Stimulated activated naive CD8-positive, alpha-beta T cell treated with anti-CD3 and anti-CD28 coated beads, Interleukin-15, Interleukin-2, amounts not matched to agents 100 ng/mL and 50 ng/mL, for 24 hours (primary cell): ENCODE measurements around the gene GNL1.
"Not testable (repeated sequence)": the region's sequence is repeated elsewhere in the genome, so short reads cannot be mapped to it uniquely, and the experiment has no call there.

ENCODE experiments used
- H3K27ac Mint-ChIP-seq: one replicate; pipeline ENCODE4 v1.8.0; 2021; ENCODE audit warnings: mild to moderate bottlenecking, mixed read lengths
- H3K27me3 Mint-ChIP-seq: one replicate; pipeline ENCODE4 v1.8.0; 2021; ENCODE audit warnings: mixed read lengths
- H3K36me3 Mint-ChIP-seq: one replicate; pipeline ENCODE4 v1.8.0; 2021; ENCODE audit warnings: low read depth, mixed read lengths
- H3K4me1 Mint-ChIP-seq: one replicate; pipeline ENCODE4 v1.8.0; 2021; ENCODE audit warnings: low read depth, mixed read lengths
- H3K4me3 Mint-ChIP-seq: one replicate; pipeline ENCODE4 v1.8.0; 2021; ENCODE audit warnings: mild to moderate bottlenecking, mixed read lengths
- H3K9me3 Mint-ChIP-seq: one replicate; pipeline ENCODE4 v1.8.0; 2021; ENCODE audit warnings: mixed read lengths

Gene GNL1

DNA sequence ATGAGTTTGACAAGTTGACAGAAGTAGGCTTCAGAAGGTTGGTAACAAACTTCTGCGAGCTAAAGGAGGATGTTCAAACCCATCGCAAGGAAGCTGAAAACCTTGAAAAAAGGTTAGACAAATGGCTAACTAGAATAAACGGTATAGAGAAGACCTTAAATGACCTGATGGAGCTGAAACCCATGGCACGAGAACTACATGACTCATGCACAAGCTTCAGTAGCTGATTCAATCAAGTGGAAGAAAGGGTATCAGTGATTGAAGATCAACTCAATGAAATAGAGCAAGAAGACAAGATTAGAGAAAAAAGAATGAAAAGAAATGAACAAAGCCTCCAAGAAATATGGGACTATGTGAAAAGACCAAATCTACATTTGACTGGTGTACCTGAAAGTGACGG is 34.3 kb downstream of the GNL1 start:
- Mint-ChIP-seq H3K9me3 (peaks cover 31% of the 10 kb centered on the region), H3K4me3 (peak overlapping the region; percentile 10), H3K36me3 (peaks cover 61% of the 10 kb centered on the region), H3K4me1 (peaks cover 75% of the 10 kb centered on the region), H3K27ac (peak overlapping the region; percentile 89)
- H3K27me3 Mint-ChIP-seq: not testable (repeated sequence)

DNA sequence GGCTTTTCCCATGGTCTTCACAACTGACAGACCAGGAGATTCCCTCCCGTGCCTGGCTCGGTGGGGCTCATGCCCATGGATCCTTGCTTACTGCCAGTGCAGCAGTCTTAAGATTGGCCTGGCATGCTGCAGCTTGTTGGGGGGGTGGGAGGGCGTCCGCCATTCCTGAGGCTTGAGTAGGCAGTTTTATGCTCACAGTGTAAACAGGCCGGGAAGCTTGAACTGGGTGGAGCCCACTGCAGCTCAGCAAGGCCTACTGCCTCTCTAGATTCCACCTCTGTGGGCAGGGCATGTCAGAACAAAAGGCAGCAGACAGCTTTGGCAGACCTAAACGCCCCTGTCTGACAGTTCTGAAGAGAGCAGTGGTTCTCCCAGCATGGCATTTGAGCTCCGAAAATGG is 35.2 kb downstream of the GNL1 start:
- Mint-ChIP-seq H3K9me3 (peaks cover 31% of the 10 kb centered on the region), H3K36me3 (peaks cover 57% of the 10 kb centered on the region), H3K4me1 (peaks cover 74% of the 10 kb centered on the region)
- not testable (repeated sequence) for H3K4me3 Mint-ChIP-seq, H3K27ac Mint-ChIP-seq, H3K27me3 Mint-ChIP-seq

DNA sequence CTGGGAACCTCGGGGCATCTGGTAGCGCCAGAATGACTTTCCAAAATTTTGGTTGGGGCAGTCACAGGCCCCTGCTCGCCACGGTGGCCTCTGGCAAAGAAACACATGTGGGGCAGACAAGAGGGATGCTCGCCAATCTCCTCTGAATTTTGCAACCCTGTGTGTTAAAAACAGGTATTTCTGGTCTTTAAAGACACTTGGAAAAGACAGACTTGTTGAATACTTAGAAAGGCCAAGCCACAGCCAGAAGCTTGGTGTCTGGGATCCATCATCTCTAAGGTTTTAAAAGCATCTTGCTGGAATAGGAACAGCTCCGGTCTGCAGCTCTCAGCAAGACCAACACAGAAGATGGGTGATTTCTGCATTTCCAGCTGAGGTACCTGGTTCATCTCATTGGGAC is 35.8 kb downstream of the GNL1 start:
- Mint-ChIP-seq H3K27ac (no peak overlapping the region), H3K4me3 (no peak overlapping the region), H3K9me3 (peaks cover 31% of the 10 kb centered on the region), H3K4me1 (peaks cover 74% of the 10 kb centered on the region), H3K27me3 (no peaks in the 10 kb centered on the region), H3K36me3 (peaks cover 55% of the 10 kb centered on the region)

DNA sequence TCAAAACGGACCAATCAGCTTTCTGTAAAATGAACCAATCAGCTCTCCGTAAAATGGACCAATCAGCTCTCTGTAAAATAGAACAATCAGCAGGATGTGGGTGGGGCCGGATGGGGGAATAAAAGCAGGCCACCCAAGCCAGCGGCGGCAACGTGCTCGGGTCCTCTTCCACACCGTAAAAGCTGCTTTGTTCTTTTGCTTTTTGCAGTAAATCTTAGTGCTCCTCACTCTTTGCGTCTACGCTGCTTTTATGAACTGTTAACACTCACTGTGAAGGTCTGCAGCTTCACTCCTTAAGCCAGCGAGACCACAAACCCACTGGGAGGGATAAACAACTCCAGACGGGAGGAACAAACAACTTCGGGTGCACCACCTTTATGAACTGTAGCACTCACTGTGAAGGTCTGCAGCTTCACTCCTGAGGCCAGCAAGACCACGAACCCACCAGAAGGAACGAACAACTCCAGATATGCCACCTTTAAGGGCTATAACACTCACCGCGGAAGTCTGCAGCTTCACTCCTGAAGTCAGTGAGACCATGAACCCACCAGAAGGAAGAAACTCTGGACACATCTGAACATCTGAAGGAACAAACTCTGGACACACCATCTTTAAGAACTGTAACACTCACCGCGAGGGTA is 37.7 kb downstream of the GNL1 start:
- Mint-ChIP-seq H3K36me3 (peaks cover 41% of the 10 kb centered on the region), H3K4me3 (peak overlapping the region; percentile 32), H3K4me1 (peaks cover 75% of the 10 kb centered on the region), H3K27ac (peak overlapping the region; percentile 75), H3K9me3 (peaks cover 15% of the 10 kb centered on the region)
- not testable (repeated sequence) for H3K27me3 Mint-ChIP-seq

DNA sequence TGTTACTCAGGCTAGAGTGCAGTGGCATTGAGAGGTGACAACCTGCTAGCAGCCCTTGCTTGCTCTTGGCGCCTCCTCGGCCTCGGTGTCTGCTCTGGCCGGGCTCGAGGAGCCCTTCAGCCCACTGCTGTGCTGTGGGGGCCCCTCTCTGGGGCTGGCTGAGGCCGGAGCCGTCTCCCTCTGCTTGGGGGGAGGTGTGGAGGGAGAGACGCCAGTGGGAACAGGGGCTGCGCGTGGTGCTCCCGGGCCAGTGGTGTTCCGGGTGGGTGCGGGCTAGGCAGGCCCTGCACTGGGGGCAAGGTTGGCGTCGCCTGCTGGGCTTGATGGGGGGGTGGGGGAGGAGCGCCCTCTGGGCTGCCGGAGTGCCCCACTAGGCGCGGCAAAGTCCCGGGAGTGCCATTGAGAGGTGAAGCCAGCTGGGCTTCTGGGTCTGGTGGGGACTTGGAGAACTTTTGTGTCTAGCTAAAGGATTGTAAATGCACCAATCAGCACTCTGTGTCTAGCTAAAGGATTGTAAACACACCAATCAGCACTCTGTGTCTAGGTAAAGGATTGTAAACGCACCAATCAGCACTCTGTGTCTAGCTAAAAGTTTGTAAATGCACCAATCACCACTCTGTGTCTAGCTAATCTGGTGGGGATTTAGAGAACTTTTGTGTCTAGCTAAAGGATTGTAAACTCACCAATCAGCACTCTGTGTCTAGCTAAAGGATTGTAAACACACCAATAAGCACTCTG is 38.4 kb downstream of the GNL1 start:
- H3K9me3 Mint-ChIP-seq: peaks cover 10% of the 10 kb centered on the region
- H3K36me3 Mint-ChIP-seq: peaks cover 34% of the 10 kb centered on the region
- peak overlapping the region; percentile 75 for H3K27ac Mint-ChIP-seq
- not testable (repeated sequence) for H3K27me3 Mint-ChIP-seq
- peak overlapping the region; percentile 32 for H3K4me3 Mint-ChIP-seq
- peaks cover 71% of the 10 kb centered on the region for H3K4me1 Mint-ChIP-seq

DNA sequence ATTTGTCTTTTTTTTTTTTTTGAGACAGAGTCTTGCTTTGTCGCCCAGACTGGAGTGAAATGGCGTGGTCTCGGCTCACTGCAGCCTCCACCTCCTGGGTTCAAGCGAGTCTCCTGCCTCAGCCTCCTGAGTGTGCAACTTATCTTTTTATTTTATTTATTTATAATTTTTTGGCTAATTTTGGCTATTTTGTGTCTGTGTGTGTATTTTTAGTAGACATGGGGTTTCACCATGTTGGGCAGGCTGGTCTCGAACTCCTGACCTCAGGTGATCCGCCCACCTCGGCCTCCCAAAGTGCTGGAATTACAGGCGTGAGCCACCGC is 39.6 kb downstream of the GNL1 start:
- peaks cover 71% of the 10 kb centered on the region for H3K4me1 Mint-ChIP-seq
- H3K4me3 Mint-ChIP-seq: peak overlapping the region; percentile 86
- peaks cover 25% of the 10 kb centered on the region for H3K36me3 Mint-ChIP-seq
- H3K27me3 Mint-ChIP-seq, H3K9me3 Mint-ChIP-seq: not testable (repeated sequence)
- H3K27ac Mint-ChIP-seq: peak overlapping the region; percentile 94

DNA sequence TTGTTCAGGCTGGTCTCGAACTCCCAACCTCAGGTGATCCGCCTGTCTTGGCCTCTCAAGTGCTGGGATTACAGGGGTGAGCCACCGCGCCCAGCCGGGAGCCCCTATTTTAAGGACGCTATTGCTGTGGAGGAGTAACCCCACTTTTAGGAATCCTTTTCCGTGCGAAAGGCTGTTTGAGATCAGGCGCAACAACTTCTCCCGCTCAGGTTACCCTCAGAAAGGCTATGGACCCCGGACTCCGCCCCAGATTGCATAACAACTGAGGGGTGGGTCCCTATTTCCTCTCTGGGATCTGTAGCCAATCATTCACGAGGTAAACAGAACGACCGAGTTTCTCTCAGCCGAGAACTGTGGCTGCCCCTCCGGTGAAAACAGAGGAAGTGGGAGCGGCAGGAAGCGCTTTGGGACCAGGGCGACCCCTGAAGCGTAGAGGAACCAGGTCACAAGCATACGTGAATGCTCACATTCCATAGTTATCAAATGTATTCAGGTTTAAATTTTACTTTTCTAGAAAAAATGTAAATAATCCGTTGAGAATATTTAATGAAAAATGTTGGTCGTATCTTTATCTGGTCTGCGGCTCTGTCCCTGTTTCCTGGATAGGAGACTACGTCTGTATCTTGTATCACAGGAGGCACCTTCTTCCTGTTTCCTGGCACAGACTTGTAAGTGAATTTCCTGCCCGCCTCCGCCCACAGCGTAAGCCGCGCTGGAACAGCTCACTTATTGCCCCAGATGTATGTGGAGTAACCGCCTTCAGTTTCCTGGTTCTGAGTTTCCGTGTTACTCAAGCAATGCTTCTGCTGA is 40.1 kb downstream of the GNL1 start:
- peak overlapping the region; percentile 86 for H3K4me3 Mint-ChIP-seq
- peaks cover 25% of the 10 kb centered on the region for H3K36me3 Mint-ChIP-seq
- H3K27ac Mint-ChIP-seq: peak overlapping the region; percentile 94
- H3K27me3 Mint-ChIP-seq: no peaks in the 10 kb centered on the region
- H3K4me1 Mint-ChIP-seq: peaks cover 71% of the 10 kb centered on the region
- no peaks in the 10 kb centered on the region for H3K9me3 Mint-ChIP-seq

DNA sequence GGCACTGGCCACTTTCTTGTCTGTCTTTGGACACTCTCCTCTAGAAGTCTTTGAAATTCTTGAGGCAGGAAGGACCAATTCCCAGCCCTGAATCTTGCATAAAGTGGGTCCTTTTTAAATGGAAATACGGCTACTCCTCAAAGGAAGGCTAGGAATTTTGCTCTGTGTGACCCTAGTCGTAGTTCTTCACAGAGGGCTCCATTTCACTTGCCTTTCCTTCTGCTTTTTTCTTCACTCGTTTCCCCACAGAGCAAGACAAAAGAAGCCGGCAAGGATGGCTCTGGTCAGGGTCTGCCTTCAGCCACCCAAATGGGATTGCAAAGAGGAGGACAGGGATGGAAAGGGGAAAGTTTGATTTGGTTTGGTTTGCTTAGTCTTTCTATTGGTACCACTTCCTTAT is 41.2 kb downstream of the GNL1 start:
- peak overlapping the region; percentile 86 for H3K4me3 Mint-ChIP-seq
- peak overlapping the region; percentile 94 for H3K27ac Mint-ChIP-seq
- peaks cover 19% of the 10 kb centered on the region for H3K36me3 Mint-ChIP-seq
- peaks cover 77% of the 10 kb centered on the region for H3K4me1 Mint-ChIP-seq
- no peaks in the 10 kb centered on the region for H3K27me3 Mint-ChIP-seq
- H3K9me3 Mint-ChIP-seq: no peaks in the 10 kb centered on the region

DNA sequence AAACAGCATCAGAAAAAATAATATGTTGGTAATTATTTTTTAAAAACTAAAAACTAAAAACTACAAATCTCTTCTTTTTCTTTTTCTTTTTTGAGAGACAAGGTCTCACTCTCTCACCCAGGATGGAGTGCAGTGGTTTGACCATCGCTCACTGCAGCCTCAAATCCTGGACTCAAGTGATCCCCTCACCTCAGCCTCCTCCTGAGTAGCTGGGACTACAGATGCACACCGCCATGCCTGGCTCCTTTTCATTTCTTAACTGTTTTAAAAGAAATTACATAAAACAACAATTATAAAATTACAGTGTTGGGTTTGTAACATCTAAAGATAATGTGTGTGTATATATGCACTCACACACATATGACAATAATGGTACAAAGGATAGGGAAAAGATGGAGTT is 42.8 kb downstream of the GNL1 start:
- Mint-ChIP-seq H3K36me3 (peaks cover 7% of the 10 kb centered on the region), H3K4me1 (peaks cover 79% of the 10 kb centered on the region), H3K27me3 (no peaks in the 10 kb centered on the region), H3K9me3 (no peaks in the 10 kb centered on the region), H3K4me3 (no peak overlapping the region), H3K27ac (no peak overlapping the region)

DNA sequence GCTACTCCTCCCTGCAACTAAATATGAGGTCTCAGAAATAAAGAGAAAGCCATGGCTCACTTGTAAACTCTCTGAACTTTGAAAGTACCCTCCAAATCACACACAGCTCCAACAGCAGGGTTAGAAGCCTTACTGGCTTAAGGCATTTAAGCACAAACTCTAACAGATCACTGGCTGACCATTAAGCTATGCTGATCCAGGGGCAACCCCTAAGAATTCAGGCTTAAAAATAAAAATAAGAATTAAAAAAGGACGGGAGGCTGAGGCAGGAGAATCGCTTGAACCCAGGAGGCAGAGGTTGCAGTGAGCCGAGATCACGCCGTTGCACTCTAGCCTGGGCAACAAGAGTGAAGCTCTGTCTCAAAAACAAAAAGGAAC is 45.1 kb downstream of the GNL1 start:
- Mint-ChIP-seq H3K4me3 (peak overlapping the region; percentile 50), H3K4me1 (peaks cover 85% of the 10 kb centered on the region), H3K36me3 (peaks cover 4% of the 10 kb centered on the region), H3K9me3 (no peaks in the 10 kb centered on the region), H3K27me3 (no peaks in the 10 kb centered on the region), H3K27ac (peak overlapping the region; percentile 86)

DNA sequence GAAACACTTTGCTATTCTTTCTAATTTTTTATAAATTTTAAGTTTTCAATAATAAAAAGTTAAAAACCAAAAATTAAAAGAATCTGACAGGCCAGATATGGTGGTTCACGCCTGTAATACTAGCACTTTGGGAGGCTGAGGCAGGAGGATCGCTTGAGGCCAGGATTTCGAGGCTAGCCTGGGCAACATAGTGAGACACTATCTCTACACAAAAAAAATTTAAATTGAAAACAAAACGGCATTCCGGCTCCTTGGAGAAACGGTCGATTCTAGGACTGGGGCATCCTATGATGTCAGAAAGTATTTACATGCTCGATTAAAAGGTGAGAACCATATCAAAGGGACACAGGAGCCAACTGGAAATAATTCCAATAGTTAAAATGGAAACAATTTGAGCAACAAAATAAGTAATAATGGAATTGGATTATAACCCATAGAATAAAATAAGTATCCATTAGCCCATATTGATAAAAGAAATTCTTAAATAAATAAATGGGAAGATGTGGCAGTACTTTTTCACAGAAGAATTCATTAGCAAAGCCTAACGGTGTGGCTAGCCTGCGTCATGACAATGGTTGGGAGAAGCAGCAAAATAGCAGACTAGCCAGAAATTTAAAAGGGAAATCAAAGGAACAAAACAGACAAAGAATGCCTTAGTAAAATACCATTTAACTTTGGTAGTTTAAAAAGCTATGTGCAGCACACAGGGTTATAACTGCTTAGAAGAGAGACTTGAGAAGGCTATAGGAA is 45.7 kb downstream of the GNL1 start:
- Mint-ChIP-seq H3K27me3 (no peaks in the 10 kb centered on the region), H3K4me1 (peaks cover 86% of the 10 kb centered on the region), H3K9me3 (no peaks in the 10 kb centered on the region), H3K4me3 (peak overlapping the region; percentile 50), H3K36me3 (peaks cover 4% of the 10 kb centered on the region), H3K27ac (peak overlapping the region; percentile 86)

DNA sequence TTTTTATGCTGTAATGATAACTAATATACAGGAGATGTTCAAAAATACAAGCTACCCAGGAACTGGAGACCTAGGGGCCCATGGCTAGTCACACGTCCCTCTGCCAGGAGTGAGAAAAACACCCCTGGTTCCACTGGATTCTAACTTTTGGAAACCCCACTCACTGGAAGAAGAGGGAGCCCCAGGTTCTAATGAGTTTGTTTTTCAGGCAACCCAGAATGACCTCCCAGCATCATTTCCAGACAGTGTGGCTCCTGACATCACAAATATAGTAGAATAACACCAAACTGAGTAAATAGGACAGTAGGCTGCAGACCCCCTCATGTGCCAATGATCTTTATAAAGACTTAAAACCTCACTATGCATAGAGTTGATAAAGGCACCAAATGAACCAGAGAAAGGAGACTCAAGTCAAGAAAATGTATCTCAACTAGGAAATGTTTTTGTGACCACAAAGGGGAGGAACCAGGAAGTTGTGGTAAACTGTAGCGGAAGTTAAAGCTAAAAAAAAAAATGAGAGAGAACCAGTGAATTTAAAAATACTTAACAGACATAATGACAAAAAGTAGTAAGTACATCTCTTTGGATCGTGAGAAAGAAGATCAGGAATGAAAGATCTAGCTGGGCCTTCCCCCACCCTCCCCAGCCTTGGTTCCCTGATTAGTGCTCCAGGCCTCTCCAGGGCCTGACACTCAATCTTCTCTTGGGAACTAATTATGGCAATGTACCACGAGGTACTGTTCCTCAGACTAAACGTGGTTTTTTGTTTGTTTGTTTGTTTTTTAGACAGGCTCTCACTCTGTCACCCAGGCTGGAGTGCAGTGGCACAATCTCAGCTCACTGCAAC is 47.2 kb downstream of the GNL1 start:
- H3K9me3 Mint-ChIP-seq: no peaks in the 10 kb centered on the region
- H3K36me3 Mint-ChIP-seq: peaks cover 4% of the 10 kb centered on the region
- peak overlapping the region; percentile 91 for H3K27ac Mint-ChIP-seq
- H3K4me3 Mint-ChIP-seq: peak overlapping the region; percentile 67
- peaks cover 73% of the 10 kb centered on the region for H3K4me1 Mint-ChIP-seq
- no peaks in the 10 kb centered on the region for H3K27me3 Mint-ChIP-seq

DNA sequence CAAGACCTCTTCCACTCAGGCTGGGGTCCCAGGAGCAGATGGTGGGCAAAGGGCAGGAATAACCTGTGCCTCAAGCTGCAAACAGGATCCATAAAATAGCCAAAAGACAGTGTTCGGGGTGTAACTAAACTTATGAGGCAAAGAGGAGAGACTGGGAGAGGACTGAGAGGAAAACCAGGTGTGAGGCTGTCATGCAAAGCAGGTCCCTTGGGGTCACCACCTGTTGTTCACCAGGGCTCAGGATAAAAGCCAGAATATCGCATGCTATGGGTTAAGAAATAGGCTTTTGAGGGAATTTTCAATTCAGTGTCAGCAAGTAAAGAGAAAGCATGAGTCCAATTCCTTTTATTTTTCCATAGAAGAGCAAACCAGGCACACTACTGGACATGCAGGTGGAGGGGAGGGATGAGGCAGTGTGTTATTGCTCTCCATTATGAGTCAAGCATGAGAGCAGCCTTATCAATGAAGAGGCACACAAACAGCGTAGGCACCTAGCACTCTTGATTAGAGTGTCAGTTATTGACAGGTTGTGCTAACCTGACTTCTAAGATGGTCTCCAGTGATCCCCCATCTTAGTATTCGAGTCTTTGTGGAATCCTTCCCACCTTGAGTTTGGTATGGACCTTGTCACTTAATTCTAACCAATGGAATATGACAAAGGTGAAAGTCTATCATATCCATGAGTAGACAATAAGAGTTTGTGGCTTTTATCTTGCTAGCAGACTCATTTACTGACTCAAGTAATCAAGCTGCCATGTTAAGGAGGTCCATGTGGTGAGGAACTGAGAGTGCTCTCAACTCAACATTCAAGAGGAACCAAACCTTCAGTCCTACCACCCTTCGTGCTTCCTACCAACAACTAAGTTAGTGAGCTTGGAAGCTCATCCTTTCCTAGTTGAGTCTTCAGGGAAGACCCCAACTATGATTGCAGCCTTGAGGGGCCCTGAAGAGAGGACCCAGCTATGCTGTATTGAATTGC is 48.2 kb downstream of the GNL1 start:
- no peaks in the 10 kb centered on the region for H3K9me3 Mint-ChIP-seq
- peaks cover 71% of the 10 kb centered on the region for H3K4me1 Mint-ChIP-seq
- peak overlapping the region; percentile 91 for H3K27ac Mint-ChIP-seq
- H3K27me3 Mint-ChIP-seq: no peaks in the 10 kb centered on the region
- H3K36me3 Mint-ChIP-seq: peaks cover 4% of the 10 kb centered on the region
- no peak overlapping the region for H3K4me3 Mint-ChIP-seq
